Astrocyte (in vitro differentiated cells and primary cell): ENCODE measurements around the gene GOLIM4. TPM values are rescaled to one million over a fixed set of nuclear protein-coding genes. Genes with fewer than 3 reads are reported as not detected.
"Not testable (repeated sequence)": the region's sequence is repeated elsewhere in the genome, so short reads cannot be mapped to it uniquely, and the experiment has no call there.

Experiments used
- DNase-seq: peaks from one replicate; pipeline ENCODE4 v3.0.0-alpha.2; 2010; ENCODE audit warnings: low read depth
- FAIRE-seq: peaks from 2 replicates; lab custom pipeline; 2011; peaks lifted over from hg19 to GRCh38; lab: Jason Lieb, UNC
- H2AFZ ChIP-seq: 2 replicates; pipeline ENCODE4 v1.6.0; 2012; ENCODE audit warnings: low read depth, low read length, inconsistent platforms
- H3K27ac ChIP-seq: 2 replicates; pipeline ENCODE4 v1.5.1; 2011; ENCODE audit warnings: low read depth, low read length, inconsistent platforms
- H3K27me3 ChIP-seq: 2 replicates; pipeline ENCODE4 v1.6.0; 2011; ENCODE audit warnings: low read length, inconsistent platforms; ENCODE audit not compliant: insufficient read depth
- H3K36me3 ChIP-seq: 2 replicates; pipeline ENCODE4 v1.5.1; 2011; ENCODE audit warnings: low read length, inconsistent platforms; ENCODE audit not compliant: insufficient read depth
- H3K4me1 ChIP-seq: 2 replicates; pipeline ENCODE4 v1.5.1; 2011; ENCODE audit warnings: low read length, inconsistent platforms; ENCODE audit not compliant: insufficient read depth
- H3K4me2 ChIP-seq: 2 replicates; pipeline ENCODE4 v1.6.0; 2012; ENCODE audit warnings: low read length, inconsistent platforms
- H3K4me3 ChIP-seq: 2 replicates; pipeline ENCODE4 v1.5.1; 2011; ENCODE audit warnings: low read depth, mild to moderate bottlenecking, low read length, inconsistent platforms; ENCODE audit not compliant: insufficient read depth
- H3K79me2 ChIP-seq: 2 replicates; pipeline ENCODE4 v1.6.0; 2012; ENCODE audit warnings: mild to moderate bottlenecking, low read length, inconsistent platforms; ENCODE audit not compliant: insufficient read depth
- H3K9ac ChIP-seq: 2 replicates; pipeline ENCODE4 v1.6.0; 2012; ENCODE audit warnings: mild to moderate bottlenecking, low read length, inconsistent platforms
- H3K9me3 ChIP-seq: 2 replicates; pipeline ENCODE4 v1.5.1; 2012; ENCODE audit warnings: low read depth, mild to moderate bottlenecking, low read length, inconsistent platforms; ENCODE audit not compliant: insufficient read depth
- H4K20me1 ChIP-seq: 2 replicates; pipeline ENCODE4 v1.6.0; 2012; ENCODE audit warnings: low read length, inconsistent platforms; ENCODE audit not compliant: insufficient read depth
- H3K27ac Mint-ChIP-seq: one replicate; pipeline ENCODE4 v1.8.0; 2021; ENCODE audit warnings: mild to moderate bottlenecking, mixed read lengths; ENCODE audit not compliant: unreplicated experiment
- H3K27me3 Mint-ChIP-seq: one replicate; pipeline ENCODE4 v1.8.0; 2021; ENCODE audit warnings: low read depth, mixed read lengths; ENCODE audit not compliant: unreplicated experiment
- H3K36me3 Mint-ChIP-seq: one replicate; pipeline ENCODE4 v1.8.0; 2021; ENCODE audit warnings: low read depth, mixed read lengths; ENCODE audit not compliant: unreplicated experiment
- H3K4me1 Mint-ChIP-seq: one replicate; pipeline ENCODE4 v1.8.0; 2021; ENCODE audit warnings: low read depth, mixed read lengths; ENCODE audit not compliant: unreplicated experiment
- H3K4me3 Mint-ChIP-seq: one replicate; pipeline ENCODE4 v1.8.0; 2021; ENCODE audit warnings: mild to moderate bottlenecking, moderate library complexity, mixed read lengths; ENCODE audit not compliant: unreplicated experiment
- H3K9me3 Mint-ChIP-seq: one replicate; pipeline ENCODE4 v1.8.0; 2021; ENCODE audit warnings: mild to moderate bottlenecking, mixed read lengths; ENCODE audit not compliant: unreplicated experiment
- CTCF ChIP-seq: IDR thresholded peaks from 2 replicates; pipeline ENCODE4 v1.5.1; 2011; ENCODE audit warnings: low read depth, mild to moderate bottlenecking, inconsistent platforms, low read length, moderate library complexity; ENCODE audit not compliant: insufficient read depth
- EZH2 ChIP-seq: IDR thresholded peaks from 2 replicates; pipeline ENCODE4 v1.6.1; 2012; ENCODE audit warnings: mild to moderate bottlenecking, low read length, inconsistent platforms; ENCODE audit not compliant: insufficient read depth
- total RNA-seq: library from RNA; stranded (reverse); gene quantifications from 2 replicates; pipeline ENCODE4 v1.2.1, GENCODE V29; 2021

GOLIM4 gene
- total RNA-seq, 1 donor from 2014 or later, result 51.5 TPM

- H3K4me1 ChIP-seq, result no peaks in the 10 kb centered on the region
- no peak overlapping the region for H3K4me3 ChIP-seq
- Mint-ChIP-seq H3K4me1 (peaks cover 13% of the 10 kb centered on the region), H3K27me3 (no peaks in the 10 kb centered on the region), H3K27ac (no peak overlapping the region), H3K36me3 (peaks cover 11% of the 10 kb centered on the region), H3K9me3 (peaks cover 8% of the 10 kb centered on the region), H3K4me3 (no peak overlapping the region)
- no peaks in the 10 kb centered on the region for H3K27me3 ChIP-seq
- H3K9ac ChIP-seq, result no peak overlapping the region
- H3K27ac ChIP-seq, result no peak overlapping the region
- no peak for FAIRE-seq
- H3K9me3 ChIP-seq, result no peaks in the 10 kb centered on the region
- peaks cover 54% of the 10 kb centered on the region for H4K20me1 ChIP-seq
- no peak for DNase-seq
- H3K36me3 ChIP-seq, result no peaks in the 10 kb centered on the region
- H3K79me2 ChIP-seq, result peaks cover 97% of the 10 kb centered on the region
- TF ChIP-seq EZH2, result no peak
- TF ChIP-seq CTCF, result no peak
- no peak overlapping the region for H3K4me2 ChIP-seq
- no peak overlapping the region for H2AFZ ChIP-seq
Observed at GRCh38 chr3:168058481-168058880, 37.2 kb downstream of the GOLIM4 start.

GRCh38 chr3:168056398-168057230, 39.1 kb downstream of the GOLIM4 start:
- not testable (repeated sequence) for FAIRE-seq, H3K4me1 ChIP-seq, H3K36me3 ChIP-seq, H3K4me2 ChIP-seq, H2AFZ ChIP-seq, H3K9me3 Mint-ChIP-seq, H3K27ac Mint-ChIP-seq, DNase-seq, H3K9me3 ChIP-seq, H3K27ac ChIP-seq, H3K27me3 Mint-ChIP-seq, H3K9ac ChIP-seq, H3K27me3 ChIP-seq, H3K4me1 Mint-ChIP-seq, H3K4me3 ChIP-seq, H3K4me3 Mint-ChIP-seq
- Histone ChIP-seq H3K79me2 (peaks cover 97% of the 10 kb centered on the region), H4K20me1 (peaks cover 63% of the 10 kb centered on the region)
- H3K36me3 Mint-ChIP-seq, result peaks cover 11% of the 10 kb centered on the region

GRCh38 chr3:168054447-168054846, 41.3 kb downstream of the GOLIM4 start:
- no peak overlapping the region for H3K27ac Mint-ChIP-seq
- no peak for FAIRE-seq
- H3K27me3 Mint-ChIP-seq, result no peaks in the 10 kb centered on the region

More at GRCh38 chr3:168054447-168054846, 41.3 kb downstream of the GOLIM4 start:
- no peaks in the 10 kb centered on the region for H3K27me3 ChIP-seq
- peaks cover 59% of the 10 kb centered on the region for H4K20me1 ChIP-seq
- peaks cover 96% of the 10 kb centered on the region for H3K79me2 ChIP-seq
- no peak overlapping the region for H3K27ac ChIP-seq
- TF ChIP-seq CTCF, result no peak
- no peak for TF ChIP-seq EZH2
- Mint-ChIP-seq H3K4me1 (peaks cover 17% of the 10 kb centered on the region), H3K36me3 (peaks cover 11% of the 10 kb centered on the region), H3K4me3 (no peak overlapping the region), H3K9me3 (peaks cover 8% of the 10 kb centered on the region)
- peaks cover 9% of the 10 kb centered on the region for H3K4me1 ChIP-seq
- DNase-seq, result no peak
- no peak overlapping the region for H3K4me2 ChIP-seq
- H2AFZ ChIP-seq, result no peak overlapping the region
- no peak overlapping the region for H3K9ac ChIP-seq
- H3K4me3 ChIP-seq, result no peak overlapping the region
- no peaks in the 10 kb centered on the region for H3K9me3 ChIP-seq
- H3K36me3 ChIP-seq, result no peaks in the 10 kb centered on the region
